Middle frontal gyrus (tissue), 1 donor: ENCODE data around the gene PFKP.
"Not testable (repeated sequence)": the region's sequence is repeated elsewhere in the genome, so short reads cannot be mapped to it uniquely, and the experiment has no call there.

Source experiments
- DNase-seq: peaks from one replicate; pipeline ENCODE4 v3.0.0-alpha.2; 2015; ENCODE audit warnings: low spot score; ENCODE audit errors: extremely low spot score

Gene PFKP

DNA sequence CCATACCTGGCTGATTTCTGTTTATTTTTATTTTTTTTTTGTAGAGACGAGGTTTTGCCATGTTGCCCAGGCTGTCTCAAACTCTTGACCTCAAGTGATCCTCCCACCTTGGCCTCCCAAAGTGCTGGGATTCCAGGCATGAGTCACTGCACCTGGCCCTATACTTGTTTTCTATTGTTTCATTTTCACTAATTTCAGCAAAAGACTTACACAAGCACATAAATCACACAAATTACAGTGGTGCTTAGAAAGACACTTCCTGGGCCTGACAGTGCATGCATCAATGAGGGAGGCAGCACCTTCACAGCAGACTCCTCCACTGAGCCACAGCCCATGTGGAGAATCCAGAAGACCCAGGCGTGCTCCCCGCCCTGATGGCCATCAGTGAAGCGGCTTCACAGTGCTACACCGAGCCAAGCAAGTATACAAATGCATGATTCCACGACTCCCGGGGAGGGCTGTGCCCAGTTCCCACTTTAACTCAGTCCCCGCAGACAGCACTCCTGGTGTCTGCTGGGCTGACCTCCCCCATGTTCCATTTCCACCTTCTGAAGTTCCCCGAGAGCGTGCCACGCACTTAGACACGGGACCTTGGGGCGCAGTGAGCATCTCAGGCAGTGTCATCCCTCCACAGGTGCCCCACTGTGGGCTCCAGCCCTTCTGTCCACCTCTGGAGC lies 84.7 kb downstream of the PFKP start:
- DNase-seq, result no peak

GRCh38 chr10:3152566-3152935 lies 85.2 kb downstream of the PFKP start:
- DNase-seq, result no peak

- no peak for DNase-seq
Observed at GRCh38 chr10:3154666-3155065, 87.3 kb downstream of the PFKP start.

GRCh38 chr10:3159152-3159551 lies 91.8 kb downstream of the PFKP start:
- DNase-seq, result no peak

DNA sequence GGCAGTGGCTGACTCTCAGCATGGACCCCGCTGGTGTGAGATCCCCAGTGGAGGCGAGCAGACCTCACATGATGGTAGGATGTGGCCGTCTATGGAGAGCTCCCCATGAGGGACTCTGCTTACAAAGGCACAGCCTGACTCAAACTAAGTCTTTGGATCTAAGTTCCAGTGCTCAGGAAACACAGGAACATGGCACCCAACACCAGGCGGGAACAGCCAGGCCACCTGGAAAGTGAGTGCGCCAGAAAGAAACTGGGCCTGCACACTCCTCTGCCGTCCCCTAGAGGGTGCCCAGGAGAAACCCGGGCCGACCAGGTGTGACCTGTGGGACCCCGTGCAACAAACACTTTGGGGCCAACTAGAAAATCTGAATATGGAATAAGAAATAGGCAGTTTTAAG lies 95.2 kb downstream of the PFKP start:
- no peak for DNase-seq

- no peak for DNase-seq
Observed at GRCh38 chr10:3163879-3164278, 96.5 kb downstream of the PFKP start.

DNA sequence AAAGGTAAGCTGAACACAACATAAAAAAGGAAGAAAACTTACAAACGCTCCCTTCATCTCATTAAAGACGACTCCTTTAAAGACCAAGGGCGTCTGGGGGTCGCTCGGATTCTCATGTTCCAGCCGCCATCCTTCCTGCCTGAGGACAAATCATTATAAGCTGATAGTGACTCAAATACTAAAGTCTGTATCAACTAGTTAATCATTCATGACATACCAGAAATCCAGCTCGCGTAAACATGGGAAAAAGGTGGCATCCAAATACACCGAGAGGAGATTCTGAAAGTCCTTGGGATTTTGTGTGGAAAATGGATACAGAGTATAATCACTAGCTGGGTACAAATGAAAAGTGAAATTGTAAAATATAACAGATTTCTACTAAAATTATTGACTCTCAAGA lies 97.8 kb downstream of the PFKP start:
- no peak for DNase-seq

DNA sequence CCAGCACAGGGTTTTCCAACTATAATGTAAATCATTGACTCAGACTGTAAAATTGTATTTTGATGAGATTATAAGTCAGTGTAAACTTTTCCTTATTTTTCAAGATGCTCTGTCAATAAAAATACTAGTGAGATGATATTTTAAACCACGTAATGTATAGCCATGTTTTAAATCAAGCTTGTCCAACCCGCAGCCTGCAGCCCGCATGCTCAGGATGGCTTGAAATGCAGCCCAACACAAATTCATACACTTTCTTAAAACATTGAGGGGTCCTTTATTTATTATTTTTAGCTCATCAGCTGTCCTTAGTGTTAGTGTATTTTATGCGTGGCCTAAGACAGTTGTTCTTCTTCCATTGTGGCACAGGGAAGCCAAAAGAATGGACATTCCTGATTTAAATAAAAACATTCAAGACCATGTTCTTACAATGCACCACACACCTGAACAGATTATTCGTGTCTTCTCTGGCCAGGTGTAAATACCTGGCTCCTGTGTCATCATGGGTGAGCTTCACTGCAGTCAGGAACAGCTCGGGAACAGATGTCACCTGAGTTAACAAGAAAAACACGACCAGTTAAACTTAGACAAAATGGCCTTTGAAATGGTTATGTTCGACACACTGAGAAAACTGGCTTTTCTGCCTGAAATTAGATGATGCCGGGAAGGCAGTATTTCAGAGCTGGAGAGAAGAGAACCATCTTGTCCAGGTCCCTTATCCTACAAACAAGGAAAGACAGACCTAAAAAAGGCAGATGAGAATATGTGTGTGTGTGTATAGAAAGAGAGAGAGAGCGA lies 99.3 kb downstream of the PFKP start:
- no peak for DNase-seq

DNA sequence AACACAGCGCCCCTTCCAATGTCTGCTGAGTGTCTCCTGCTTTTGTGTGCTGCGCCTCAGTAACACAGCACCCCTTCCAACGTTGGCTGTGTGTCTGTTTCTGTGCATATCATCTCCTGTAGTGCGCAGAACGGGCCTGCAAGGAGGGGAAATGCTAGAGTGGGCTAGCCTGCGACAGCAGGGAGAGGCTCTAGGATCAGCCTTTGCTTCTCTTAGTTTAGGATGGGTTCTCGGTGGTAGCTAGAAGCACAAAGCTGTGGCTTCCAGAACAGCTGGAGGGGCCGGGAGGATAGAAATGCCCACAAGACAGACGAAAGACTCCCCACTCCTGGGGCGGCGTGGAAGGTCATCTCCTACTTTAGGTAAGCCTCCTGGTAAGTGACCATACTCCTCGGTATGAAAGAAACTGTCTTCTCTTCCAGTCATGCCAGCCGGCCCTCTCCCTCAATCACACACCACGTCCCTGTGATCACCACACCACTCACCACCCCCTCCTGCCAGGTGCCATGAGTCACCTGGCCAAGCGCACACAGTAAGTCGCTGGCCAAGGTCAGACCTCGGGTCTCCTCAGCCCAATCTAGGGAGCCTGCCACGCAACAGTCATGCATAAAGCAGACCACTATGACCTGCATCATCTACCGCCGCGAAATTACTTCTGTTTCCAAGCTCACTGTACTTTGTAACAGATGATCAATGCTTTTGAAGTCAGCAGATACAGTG lies 100.4 kb downstream of the PFKP start:
- no peak for DNase-seq

- DNase-seq, result no peak
Observed at GRCh38 chr10:3169271-3169670, 101.9 kb downstream of the PFKP start.

- DNase-seq, result no peak
Observed at GRCh38 chr10:3169673-3170072, 102.3 kb downstream of the PFKP start.

GRCh38 chr10:3171488-3171887 lies 104.1 kb downstream of the PFKP start:
- not testable (repeated sequence) for DNase-seq

GRCh38 chr10:3172081-3172445 lies 104.7 kb downstream of the PFKP start:
- no peak for DNase-seq

GRCh38 chr10:3172446-3173170 lies 105.3 kb downstream of the PFKP start, which contains the start of gene PITRM1:
Gene PITRM1 (minus strand): TSS chr10:3172782. CDS start chr10:3172772, 10 bp downstream.
- DNase-seq, result peak; percentile 93

GRCh38 chr10:3173171-3173878 lies 106.0 kb downstream of the PFKP start:
- DNase-seq, result no peak

DNA sequence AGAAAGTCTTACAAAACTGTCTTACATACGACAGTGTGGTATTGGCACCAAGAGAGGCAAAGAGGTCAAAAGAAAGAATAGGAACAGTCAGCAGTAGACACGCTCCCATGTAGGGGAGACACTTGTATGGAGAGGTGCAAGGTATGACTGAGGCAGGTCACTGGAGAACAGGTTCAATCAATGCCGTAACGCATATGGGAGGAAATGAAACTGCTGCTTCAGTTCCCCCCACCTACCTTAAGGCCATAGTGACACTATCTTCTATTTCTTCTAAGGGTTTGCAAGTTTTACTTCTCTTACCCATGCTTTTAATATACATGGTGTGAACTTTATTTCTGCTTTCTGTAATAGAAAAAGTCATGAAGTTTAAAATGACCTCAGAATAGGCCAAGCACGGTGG lies 110.7 kb downstream of the PFKP start:
- DNase-seq, result no peak

- no peak for DNase-seq
Observed at GRCh38 chr10:3179174-3179573, 111.8 kb downstream of the PFKP start.

DNA sequence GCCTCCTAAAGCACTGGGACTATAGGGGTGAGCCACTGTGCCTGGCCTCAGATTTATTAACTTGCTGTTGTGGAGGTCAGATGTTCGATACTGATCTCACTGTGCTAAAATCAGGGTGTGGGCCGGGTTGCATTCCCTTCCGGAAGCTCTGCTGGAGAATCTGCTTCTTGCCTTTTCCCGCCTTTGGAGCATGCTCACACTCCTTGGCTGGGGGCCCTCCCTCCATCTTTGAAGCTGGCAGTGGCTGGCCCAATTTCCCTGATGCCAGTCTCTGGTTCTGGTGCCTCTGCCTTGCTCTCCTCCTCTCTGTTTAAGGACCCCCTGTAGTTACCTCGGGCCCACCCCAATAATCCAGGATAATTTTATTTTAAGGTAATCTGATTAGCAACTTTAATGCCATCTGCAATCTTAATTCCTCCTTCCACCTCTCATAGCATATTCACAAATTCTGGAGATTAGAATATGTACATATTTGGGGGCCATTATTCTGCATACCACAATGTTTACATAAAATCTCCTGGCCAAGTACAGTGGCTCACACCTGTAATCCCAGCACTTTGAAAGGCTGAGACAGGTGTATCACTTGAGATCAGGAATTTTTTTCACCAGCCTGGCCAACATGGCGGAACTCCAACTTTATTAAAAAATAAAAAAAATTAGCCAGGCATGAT lies 113.1 kb downstream of the PFKP start:
- DNase-seq, result no peak

DNA sequence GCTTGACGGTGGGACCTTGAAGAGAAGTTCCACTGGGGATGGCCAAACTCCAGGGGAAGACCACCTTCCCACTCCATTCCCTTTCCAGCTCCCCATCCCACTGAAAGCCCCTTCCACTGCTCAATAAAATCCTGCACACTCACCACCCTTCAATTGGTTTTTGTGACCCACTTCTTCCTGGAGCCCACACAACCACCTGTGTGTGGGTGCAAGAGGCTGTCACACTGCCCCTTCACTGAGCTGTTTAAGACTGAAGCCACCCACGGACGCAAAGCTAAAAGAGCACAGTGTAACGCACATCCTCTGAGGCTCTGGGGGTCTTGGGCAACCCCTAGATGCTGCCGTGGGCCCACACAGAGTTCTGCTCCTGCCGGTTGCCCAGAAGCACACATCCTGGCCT lies 118.0 kb downstream of the PFKP start:
- no peak for DNase-seq

DNA sequence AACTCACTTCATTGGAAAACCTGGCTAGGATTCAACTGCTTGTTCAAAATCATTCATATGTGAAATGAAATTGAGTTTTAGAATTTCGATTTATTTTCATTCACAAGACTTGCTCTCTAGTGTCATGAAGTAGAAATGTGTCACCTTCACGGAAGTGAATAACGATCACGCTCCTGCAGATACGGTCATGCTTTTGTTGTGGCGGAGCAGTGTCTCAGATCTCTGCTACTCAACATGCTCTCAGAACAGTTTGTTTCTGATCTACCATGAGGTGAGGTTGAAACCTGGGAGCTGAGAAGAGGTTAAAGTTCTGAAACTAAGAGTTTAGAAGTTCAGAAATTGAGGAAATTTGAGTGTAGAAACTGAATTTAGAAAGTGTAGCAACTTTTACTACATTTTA lies 119.0 kb downstream of the PFKP start:
- DNase-seq, result no peak
